Suppressor macrophage treated with lipopolysaccharide for 1 hour (primary cell): Measurements from ENCODE around the gene CRACR2A.

Experiments used
- DNase-seq, 3 donors: peaks; one replicate each; pipeline ENCODE4 v3.0.0-alpha.2; 2020 to 2022

CRACR2A gene, protein sequence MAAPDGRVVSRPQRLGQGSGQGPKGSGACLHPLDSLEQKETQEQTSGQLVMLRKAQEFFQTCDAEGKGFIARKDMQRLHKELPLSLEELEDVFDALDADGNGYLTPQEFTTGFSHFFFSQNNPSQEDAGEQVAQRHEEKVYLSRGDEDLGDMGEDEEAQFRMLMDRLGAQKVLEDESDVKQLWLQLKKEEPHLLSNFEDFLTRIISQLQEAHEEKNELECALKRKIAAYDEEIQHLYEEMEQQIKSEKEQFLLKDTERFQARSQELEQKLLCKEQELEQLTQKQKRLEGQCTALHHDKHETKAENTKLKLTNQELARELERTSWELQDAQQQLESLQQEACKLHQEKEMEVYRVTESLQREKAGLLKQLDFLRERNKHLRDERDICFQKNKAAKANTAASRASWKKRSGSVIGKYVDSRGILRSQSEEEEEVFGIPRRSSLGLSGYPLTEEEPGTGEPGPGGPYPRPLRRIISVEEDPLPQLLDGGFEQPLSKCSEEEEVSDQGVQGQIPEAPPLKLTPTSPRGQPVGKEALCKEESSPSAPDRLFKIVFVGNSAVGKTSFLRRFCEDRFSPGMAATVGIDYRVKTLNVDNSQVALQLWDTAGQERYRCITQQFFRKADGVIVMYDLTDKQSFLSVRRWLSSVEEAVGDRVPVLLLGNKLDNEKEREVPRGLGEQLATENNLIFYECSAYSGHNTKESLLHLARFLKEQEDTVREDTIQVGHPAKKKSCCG

DNA sequence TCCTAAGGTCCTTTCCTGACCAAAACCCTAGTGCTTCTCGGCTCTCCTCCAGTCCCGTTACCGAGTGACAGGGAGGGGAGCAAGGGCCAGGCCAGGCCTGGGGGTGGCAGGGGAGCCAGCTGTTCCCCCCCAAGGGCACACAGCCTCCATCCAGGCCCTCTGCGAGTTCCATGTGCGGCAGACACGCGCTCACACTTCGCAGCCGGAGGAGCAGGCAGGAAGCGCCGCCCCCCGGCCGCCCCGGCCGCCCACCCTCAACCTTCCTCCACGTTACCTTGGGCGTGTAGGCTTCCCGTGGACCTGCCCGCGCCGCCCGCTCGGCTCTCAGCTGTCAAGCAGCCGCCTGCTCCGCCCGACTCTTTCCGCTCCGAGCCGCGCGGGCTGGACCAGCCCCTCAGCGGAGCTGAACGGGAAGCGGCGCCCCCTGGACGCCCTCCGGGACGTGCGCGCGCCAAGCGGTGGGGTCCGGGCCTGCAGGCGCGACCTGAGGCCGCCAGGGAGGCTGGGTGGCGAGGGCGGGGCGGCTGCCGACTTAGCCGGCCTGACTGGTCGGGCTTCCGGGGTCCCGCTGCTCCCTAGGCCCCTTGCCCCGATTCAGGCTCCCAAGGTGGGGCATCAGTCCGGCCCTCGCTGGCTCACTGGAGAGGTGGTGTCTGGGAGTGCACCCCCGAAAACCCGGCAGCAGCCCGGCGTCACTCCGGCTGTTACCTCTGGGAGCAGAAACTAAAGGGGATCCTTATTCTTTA lies at the start of gene CRACR2A:
Gene CRACR2A, minus strand, starts transcription at position 369 of the 746 bp plus-strand sequence. CDS start 56,110 bp downstream, outside the sequence.
- DNase-seq: peak; percentile 65 to 86 (median 71)

DNA sequence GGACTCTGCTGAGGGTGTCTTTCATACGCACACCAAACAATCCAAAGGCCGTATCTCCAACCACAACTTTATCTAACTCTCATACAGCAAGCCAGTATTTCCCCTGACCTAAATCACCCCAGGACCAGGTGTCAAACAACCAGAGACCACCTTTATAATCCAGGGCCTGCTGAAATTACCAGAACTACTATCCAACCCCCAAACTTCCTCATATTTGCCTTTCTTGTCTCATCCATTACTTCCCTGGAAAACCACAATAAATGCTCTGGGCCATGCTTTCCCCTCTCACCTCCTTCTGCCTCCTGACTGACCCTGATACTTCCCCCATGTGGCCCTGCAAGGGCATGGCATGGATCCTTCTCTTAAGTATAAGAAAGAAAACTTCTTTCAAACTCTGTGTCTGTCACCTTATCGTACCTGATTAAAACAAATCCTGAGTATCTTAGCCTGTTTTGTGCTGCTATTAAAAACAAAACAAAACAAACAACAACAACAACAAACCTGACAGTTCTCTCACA lies 44.7 kb upstream of the CRACR2A start:
- peak in 1 of 3 donors; percentile 25 for DNase-seq

DNA sequence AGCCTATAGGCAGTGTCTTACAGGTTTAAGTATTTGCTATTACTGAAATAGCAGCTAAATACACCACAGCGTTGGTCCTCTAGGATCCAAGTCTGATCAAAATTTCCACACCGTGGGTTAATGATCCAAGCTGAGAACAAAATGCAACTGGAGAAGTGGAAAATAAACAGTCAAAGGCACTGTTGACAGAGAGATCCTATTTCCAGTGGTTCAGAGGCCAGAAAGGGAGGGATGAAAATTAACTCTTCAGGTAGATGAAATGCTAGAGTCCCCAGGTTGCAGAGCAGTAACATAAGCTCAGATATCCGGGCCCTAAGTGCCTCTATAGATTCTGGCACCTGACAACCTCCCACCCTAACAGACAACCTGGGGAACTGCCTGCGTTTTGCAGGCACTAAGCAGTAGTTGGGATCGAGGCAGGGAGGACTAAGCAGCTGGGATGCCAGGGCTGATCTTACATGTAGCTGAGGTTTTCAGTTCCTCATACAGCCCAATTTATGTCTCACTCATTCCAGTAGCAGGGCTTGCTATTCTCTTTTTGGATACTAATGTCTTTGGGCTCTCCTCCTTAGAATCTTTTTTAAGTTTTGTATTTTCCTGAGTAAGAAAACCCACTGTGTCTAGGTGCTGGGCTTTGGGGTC lies 42.7 kb upstream of the CRACR2A start:
- no peak for DNase-seq

DNA sequence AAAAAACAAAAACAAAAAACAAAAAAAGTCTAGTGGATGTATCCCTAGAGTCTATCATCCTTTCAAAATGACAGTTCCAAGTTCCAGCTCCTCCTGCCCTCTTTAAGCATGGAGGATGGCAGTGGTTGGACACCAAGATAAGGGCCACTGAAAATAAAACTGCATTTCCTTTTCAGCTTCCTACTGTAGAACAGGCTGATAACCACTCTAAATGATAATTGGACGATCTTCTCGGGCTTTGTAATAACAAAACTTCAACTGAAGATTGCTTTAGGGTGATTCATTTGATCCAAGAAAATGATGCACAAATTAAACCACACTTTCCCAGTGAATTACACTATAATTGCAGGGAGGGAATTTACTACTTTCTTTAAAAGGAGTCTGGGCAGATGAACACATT lies 42.2 kb upstream of the CRACR2A start:
- DNase-seq: no peak

DNA sequence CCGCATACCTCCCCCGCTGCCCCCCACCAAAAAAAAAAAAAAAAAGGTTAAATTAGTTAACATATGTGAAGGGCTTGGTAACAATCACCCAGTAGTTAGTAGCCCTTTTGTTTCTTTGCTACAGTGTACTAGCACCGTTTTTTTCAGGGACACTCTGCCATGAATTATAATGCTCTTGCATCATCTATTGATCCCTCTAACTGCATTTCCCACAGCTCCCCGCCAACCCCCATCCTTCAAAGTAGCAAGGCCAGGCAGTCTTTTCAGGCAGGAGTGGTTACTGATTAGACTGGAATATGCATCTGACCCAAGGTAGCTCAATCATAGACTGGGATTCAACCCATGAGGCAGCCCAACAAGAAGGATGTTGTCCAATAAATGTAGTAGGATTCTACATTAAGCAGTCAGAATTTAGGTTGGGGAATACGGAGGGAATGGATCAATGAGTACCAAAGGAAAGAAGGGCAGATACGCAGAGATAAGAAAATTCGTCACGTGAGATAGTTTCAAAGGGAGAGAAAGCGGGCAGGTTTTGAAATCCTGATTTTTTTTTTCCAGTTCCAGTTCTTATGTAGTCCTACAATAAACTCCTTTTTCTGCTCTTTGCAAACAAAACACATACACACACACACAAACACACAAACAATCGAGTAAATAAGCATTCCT lies 39.8 kb upstream of the CRACR2A start:
- no peak for DNase-seq

DNA sequence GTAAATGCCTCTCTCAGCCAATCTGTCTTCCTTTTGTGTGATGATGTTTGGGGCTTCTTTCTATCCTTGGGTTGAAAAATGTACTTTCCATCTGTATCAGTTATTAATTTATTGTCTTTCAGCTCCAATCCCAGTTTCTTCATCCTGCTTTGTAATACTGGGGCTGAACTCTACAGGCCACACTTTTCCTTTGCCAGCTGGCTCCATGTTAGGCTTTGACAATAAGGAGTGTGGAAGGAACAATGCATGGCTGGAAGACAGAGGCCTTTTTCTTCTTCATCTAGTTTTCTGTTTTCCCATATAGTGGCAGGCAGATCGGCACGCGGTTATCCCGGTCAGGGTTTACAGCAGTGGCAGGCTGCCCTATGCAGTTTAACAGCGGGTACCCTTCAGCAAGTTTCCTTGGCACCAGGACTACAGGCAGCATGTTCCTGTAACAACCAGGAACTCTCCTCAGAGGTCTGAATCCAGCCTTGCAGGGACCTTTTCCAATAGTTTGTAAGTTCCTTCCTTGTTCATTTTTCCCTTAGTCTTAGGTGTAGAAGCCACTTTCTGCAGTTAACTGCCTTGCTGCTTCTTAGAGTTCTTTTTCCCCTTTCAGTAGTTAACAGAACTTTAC lies 38.5 kb upstream of the CRACR2A start:
- DNase-seq: no peak

DNA sequence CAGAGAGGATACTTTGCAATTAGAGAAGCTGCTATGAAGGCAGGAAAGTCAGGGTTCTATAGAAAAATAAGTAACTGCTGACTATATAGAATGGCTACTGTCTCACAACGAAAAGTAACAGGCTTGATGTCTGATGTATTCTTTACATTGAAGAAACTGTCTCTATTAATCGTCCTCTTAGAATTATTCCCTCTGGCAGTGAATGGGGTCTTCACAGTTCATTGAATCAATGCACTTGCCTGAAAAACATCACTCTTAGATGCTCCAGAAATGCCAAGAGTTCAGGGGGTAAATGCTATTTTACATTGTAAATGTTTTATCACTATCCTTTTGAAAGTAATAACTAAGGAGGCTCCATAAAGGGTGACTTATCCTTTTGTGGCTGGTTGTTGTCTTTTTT lies 37.7 kb upstream of the CRACR2A start:
- DNase-seq: no peak

DNA sequence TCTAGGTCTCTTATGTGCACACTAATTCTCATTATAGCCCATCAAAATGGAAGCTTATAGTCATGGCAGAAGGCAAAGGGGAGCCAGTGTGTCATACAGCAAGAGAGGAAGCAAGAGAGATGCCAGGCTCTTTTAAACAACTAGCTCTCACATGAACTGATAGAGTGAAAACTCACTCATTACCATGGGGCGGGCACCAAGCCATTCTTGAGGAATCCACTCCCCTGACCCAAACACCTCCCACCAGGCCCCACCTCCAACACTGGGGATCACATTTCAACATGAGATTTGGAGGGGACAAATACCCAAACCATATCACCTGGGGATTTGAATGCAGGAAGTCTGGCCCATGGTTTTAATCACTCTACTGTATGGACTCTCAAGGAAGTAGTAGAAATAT lies 36.9 kb upstream of the CRACR2A start:
- DNase-seq: no peak

DNA sequence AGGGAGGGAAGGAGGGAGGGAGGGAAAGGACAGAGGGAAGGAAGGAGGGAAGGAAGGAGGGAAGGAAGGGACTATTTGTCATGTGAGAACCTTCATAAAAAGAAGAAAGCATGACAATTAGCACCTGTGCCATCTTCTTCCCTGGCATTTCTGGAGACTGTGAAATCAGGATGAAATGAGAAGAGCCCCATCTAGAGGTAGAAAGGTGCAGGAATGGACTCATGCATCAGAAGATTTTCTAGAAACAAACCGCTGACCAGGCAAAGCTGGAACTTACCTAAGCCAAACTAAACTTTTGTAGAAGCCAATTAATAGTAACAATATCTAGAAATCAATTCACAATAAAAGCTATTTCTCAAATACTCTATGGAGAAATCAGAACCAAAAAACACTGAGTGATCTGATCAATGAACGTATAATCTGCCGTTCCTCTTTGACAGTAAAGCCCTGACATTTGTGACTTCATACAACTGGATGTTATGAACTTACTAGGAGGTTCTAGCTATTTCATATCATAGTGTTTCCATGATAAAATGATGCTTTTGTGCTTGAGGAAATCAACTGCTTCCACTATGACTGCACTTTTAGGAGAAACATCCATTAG lies 24.4 kb upstream of the CRACR2A start:
- DNase-seq: peak; percentile 54 to 65 (median 55)

DNA sequence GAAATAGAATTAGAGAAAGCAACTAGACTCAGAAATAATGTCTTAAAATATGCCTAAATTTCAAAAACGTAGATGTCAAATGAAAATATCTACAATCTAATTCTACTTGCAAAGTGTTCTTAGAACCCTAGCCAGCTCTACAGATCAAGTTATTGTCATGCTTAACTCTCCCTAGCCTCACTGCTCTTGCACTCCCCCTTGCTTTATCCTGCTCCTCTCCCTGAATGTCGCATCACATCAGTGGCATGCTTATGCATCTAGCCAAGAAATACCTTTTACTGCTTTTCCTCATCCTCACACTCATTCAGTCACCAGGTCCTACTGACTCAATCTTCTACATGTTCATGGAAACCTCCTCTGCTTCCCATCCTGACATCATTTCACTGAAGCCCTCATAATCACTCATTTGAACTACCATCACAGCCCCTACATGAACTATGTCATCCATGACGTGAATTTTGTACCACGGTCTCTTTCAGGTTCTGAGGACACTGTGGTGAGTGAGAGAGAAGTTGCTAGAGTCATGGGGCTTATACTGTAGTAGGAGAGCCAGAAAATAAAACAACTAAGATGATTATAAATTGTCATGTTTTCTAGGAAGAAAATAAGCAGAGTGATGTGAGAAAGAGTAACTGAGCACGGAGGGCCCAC lies 22.6 kb upstream of the CRACR2A start:
- no peak for DNase-seq

DNA sequence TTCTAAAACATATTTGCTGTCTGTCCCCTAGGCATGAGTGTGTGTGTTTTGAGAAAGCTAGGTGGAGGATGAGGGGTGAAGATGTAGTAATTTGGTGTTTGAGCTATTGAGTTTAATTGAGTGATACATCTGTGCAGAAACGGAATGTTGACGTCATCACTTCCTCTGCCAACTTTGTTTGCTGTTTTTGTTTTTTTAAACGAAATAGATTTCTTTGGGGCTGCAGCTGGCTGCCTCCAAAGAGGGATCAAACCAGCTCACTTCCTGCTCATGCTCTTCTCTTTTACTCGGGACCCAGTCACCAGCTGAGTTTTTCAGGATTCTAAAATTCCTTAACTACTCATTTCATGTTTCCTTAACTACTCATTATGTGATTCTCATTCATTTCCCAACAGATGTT lies 19.5 kb upstream of the CRACR2A start:
- no peak for DNase-seq

DNA sequence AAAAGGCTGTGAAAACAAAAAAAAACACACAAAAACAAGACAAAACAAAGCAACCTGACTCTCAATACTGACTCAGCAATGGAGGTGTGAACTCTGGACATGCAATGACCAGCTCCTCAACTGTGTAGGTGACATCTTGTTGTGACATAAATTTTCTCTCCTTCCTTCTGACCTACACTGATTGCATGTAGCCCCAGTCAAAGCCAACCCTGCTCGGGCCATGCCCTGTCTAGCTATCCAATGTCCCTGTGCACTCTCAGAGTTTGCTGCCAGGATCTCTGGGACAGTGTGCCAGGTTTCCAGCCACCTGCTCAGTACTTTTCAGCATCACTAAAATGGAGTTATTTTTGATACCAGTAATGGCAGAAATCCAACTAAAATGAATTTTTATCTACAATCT lies 18.9 kb upstream of the CRACR2A start:
- DNase-seq: no peak

DNA sequence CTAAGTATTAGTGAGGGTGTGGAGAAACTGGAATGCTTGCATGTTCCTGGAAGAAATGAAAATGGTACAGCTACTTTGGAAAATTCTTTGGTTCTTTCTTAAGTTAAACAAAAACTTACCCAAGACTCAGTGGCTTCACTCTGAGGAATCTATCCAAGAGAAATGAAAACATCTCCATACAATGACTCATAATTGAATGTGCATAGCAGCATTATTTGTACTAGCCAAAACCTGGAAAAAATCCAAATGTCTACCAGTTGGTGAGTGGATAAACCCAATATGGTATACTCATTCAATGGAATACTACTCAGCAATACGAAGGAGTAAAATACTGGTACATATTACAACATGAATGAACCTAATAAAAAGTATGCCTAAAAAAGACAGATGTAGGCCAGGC lies 18.0 kb upstream of the CRACR2A start:
- no peak for DNase-seq

DNA sequence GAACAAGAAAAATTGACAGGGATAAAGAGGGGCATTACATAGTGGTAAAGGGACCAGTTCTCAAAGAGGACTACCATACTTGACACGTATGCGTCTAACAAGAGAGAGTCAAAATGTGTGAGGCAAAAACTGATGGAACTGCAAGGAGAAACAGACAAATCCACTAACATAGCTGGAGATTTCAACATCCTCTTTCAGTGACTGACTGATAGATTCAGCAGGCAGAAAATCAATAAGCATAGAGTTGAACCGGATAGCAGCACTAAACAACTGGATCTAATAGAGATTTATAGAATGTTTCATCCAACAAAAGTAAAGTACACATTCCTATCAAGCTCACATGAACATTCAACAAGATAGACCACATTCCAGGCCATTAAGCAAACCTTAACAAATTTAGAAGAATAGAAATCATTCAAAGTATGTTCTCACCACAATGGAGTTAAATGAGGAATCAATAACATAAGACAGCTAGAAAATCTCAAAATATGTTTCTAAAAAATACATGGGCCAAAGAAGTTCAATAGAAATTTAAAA lies 16.1 kb upstream of the CRACR2A start:
- no peak for DNase-seq

DNA sequence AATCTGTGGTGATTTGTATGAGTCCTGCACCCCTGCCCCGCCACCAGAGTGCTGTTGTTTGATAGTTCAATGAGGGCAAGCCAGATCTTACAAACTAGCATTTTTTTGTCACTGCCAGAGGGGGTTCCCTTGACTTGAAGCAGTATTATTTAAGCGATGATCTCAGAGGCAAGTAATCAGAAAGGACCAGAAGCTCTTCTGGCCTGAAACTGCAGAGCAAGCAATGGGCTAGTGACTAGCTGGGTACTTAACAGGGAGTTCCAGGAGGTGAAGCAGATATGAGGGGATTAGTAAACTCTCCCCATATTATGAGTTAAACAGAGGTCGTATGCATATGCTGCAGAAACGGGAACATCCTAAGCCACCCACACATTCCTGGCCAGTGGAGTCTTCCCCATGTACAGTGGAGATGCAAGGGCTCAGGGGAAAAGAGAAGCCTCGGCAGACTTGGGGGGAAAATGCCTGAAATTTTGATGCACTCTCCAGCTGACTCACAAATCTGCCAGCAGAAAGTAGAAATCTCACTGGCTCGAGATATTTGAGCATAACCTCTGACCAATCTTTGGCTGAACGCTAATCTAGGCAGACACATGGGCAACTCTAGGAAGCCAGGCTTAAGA lies 8.3 kb upstream of the CRACR2A start:
- DNase-seq: peak; percentile 25 to 58 (median 31)

DNA sequence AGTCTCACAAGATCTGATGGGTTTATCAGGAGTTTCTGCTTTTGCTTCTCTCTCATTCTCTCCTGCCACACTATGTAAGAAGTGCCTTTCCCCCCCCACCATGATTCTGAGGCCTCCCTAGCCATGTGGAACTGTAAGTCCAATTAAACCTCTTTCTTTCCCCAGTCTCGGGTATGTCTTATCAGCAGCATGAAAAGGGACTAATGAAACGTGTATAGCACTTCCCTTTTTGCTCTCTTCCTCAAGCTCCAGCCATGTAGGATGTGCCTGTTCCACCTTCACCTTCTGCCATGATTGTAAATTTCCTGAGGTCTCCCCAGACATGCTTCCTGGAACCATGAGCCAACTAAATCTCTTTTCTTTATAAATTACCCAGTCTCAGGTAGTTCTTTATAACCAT lies 7.0 kb upstream of the CRACR2A start:
- no peak for DNase-seq

DNA sequence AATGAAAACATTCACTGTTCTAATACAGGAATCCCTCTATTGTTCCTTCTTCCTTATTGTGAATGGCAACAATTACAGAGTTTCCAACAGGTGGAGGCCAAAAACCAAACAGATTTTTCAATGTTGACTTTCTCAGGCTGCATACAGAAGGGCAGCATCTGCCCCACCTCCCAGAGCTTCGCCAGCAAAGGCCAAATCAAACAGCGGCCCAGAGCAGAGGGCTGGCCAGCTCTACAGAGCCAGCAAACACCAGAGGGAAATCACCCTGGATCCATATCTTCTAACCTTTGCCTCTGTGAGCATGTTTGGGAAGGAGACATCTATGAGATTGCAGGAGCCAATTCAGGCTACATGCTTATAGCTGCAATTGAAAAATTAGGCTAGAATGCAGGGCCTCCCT lies 4.4 kb upstream of the CRACR2A start:
- DNase-seq: no peak

DNA sequence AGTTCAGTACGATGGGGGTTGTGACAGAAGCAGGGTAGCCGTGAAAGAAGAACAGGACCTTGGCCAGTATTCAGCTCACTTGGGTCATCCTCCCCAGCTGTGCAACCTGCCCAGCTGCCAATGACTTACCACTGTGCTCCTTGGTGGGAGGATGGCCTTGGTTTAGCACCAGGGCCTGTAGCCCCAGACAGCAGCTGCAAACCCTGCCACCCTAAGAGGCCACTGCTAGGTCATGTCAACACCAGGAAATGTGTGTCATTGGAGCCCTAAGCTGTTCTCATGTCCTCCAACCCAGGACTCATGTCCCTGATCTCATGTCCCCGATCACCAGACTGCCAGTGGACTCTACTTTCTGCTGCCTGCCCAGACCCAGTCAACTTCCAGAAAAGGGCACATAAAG lies 3.0 kb upstream of the CRACR2A start:
- no peak for DNase-seq

DNA sequence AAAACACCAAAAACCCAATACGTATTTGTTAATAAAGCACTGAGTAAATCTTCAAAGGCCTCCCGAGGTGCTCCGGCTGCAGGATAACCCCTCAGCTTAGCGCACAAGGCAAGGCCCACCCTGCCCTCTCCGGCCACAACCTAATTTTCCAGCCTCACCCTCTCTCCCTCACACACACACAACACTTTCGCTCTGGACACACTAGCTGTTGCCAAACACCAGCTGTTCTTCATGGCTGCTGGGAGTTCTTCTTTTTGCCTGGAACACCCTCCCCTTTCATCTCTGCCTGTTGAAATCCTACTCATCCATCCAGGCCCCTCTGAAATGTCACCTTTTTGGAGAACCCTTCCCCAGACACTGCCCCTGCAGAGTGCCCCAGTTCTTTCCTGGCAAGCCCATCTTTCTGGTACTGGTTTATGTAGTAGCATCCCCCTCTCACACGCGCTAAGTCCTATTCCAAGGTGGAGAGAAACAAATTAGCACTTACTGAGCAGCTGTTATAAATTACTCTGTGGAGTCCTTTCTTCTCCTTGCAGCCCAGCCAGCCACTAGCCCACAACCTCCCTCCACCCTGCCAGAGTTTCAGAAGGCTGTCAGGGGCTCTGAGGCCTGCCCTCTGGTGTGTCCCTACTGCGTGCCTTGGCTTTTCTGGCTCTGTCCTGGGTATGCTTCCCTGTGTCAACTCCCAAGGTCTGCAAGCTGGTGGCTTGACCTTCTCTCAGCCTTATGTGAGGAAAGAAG lies 805 bp upstream of the CRACR2A start:
- peak; percentile 55 to 63 (median 61) for DNase-seq
